HG03457 (cell line): Measurements from ENCODE around the gene CBLIF.
"Not testable (repeated sequence)": the region's sequence is repeated elsewhere in the genome, so short reads cannot be mapped to it uniquely, and the experiment has no call there.

ENCODE experiments used
- ATAC-seq: cut with Tn5 transposase; IDR thresholded peaks from one replicate; pipeline ENCODE4 v1.9.1; 2021; ENCODE audit warnings: moderate number of reproducible peaks; ENCODE audit not compliant: unreplicated experiment

Gene CBLIF

GRCh38 chr11:59800390-59801025 lies 44.8 kb downstream of the CBLIF start:
- no peak for ATAC-seq

DNA sequence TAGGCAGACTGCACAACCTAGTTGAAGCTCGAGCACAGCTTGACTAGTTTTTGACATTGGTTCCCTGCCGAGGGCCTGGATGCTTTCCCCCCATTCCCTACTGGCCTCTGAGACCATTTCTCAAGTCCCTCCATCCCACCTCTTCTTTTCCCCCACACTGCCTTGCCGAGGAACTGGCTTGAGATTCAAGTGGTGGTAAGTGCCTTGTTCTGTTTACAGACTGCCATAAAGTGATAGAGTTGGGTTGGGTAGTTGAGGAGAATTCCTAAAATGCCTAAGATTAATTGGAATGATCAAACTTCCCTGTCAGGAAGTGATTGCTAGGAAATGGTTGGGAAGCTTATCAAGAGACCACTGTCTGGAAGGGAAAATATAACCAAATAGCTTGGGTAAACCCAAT lies 50.9 kb downstream of the CBLIF start:
- no peak for ATAC-seq

- ATAC-seq = no peak
Observed at GRCh38 chr11:59792507-59792906, 52.8 kb downstream of the CBLIF start.

DNA sequence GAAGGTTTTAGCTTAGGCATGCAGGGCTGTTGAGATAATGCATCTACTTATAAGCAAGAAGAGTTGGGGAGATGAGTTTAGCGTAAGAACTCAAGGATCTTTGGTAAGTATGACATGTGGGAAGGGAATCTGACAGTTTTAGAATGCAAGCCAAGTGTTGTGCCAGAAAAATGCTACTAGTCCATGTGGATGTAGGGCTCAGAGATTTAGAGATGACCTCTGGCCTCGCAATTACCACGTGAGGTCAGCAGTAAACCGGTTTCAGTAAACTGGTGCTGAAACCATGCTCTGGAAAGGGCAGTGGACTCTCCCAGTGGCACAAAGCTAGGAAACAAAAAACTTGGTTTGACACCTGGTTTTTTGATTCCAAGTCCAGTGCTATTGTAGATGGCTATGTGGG lies 53.7 kb downstream of the CBLIF start:
- no peak for ATAC-seq

DNA sequence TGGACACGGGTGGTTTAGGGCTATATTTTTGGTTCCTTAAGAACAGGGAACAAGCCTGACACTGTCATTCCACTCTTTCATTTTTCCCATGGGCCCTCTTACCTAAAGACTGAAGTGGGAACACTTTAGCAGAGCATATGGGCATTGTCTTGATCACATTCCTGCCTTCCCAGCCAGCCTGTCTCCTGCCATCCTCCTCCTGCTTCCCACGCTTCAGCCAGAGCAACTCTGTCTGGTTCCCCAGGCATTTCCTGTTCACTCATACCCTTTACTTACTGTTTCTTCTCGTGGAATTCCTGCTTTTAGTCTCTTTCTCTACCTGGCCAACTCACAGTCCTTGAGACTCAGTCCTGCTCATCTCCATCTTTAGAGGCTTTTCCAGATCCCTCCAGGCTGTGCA lies 57.5 kb downstream of the CBLIF start:
- ATAC-seq = no peak

DNA sequence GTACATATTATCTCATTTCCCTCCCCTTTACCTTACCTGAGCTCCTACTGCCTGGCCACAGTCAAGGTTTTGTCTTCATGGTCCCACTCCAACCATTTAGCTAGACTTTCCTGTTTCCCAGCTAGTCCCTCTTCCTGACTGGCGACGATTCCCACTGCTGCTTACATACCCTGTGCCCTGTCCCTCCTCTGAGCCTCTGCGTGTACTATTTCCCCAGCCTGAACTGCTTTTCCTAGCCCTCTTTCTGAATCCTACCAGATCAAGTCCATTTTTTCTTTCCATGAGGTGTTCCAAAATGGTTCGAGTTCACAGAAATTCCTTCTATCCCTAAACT lies 58.1 kb downstream of the CBLIF start:
- no peak for ATAC-seq

DNA sequence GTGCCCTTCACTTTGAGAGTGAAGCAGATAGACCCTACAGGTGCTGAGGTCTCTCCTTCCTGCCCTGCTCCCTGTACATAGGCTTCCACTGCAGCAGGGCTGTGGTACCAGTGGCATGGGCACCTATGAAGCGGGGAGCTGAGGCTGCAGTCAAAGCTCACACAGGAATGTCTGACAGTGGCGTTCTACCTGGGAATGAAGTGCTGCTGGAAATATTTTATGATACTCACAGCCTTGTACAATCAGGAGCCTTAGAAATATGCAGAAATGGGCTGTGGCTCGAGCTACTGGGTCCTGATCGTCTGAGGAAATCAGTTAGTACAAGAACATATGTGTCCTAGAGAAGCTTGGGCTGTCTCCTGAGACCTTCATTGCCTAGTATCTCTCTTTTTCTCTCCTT lies 59.5 kb downstream of the CBLIF start:
- no peak for ATAC-seq

GRCh38 chr11:59784441-59784840 lies 60.9 kb downstream of the CBLIF start:
- ATAC-seq = not testable (repeated sequence)

DNA sequence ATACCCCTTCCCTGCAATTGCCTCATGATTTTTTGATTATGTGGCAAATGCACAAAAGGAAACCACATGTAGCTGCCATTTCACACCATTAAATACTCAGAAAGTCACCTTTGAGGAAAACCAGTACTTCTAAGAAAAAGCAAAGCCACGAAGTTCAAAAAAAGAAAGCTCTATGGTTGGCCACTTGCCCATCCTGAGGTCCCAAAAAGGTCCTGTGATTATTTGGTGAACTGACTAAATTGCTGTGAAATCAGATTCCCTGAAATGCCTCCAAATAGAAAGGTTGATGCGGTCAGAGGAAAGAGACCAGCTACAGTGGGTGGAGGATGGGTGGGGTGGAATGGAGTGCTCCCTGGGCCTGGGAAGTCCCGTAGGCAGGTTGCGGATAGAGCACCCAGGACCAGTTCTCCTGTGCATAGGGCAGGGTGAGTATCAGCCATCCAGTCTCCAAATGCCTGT lies 61.6 kb downstream of the CBLIF start:
- ATAC-seq = no peak

- ATAC-seq = no peak
Observed at GRCh38 chr11:59782080-59782479, 63.2 kb downstream of the CBLIF start.

DNA sequence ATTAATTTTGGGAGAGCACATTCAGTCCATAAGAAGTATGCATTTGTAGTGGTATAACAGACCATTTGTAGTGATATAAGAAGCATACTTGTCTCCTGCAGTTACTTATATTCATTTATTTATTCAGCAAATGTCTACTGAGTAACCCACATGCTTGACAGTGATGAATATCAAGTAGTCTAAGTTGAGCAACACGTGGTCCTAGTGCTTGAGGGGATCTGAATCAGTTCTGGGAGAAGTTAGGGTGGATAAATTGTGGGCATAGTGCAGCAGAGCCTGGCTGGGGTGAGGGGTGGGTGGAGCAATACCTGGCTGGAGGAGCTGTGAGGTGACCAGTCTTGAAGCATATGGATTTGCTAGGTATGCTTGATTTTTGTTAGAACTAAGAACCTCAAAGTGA lies 65.8 kb downstream of the CBLIF start:
- no peak for ATAC-seq
